Transverse colon (tissue), 4 donors: ENCODE data around the gene RNF144B.

Experiments used
- POLR2A ChIP-seq: fragments of 450-650 bp; IDR thresholded peaks from one replicate; pipeline ENCODE4 v1.6.1; 2016; ENCODE audit warnings: antibody characterized with exemption, mild to moderate bottlenecking, moderate library complexity
- POLR2AphosphoS5 ChIP-seq, 3 donors: sonication (generic); formaldehyde crosslinking; IDR thresholded peaks; one replicate each; pipeline ENCODE4 v1.6.1; 2016; ENCODE audit warnings: antibody characterized with exemption in 3 of 3
- TF ChIP-seq, protein P1 (sequence below), 5 experiments: fragments of 200-600 bp in 3 of 5; fragments of 450-650 bp in 2 of 5; sonication (generic) in 3 of 5; IDR thresholded peaks; 1 replicate in 2 of 5; 2 replicates in 3 of 5; pipeline ENCODE4 v1.5.1; 2016 to 2017; ENCODE audit warnings: antibody characterized with exemption in 5 of 5, inconsistent platforms in 3 of 5, mild to moderate bottlenecking in 2 of 5, moderate library complexity in 1 of 5

DNA sequence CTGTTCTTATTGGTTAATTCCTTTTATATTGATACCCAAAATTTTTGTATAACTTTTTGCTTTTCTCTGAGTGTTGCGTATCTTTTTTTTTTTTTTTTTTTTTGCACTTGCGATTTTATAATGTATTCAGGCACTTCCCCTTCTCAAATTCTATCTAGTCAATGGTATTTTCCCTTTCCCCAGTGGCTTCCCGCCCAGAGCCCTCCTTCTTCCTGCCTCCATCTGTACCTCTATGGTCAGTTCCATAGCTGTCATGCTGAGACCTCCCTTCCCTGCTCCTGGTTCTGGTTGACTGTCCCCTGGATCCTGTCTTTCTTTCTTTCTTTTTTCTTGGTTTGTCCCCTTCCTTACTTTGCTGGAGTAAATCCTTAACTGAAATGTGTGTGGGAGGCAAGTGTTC is 94.7 kb downstream of the RNF144B start:
- TF ChIP-seq, protein P1, sequence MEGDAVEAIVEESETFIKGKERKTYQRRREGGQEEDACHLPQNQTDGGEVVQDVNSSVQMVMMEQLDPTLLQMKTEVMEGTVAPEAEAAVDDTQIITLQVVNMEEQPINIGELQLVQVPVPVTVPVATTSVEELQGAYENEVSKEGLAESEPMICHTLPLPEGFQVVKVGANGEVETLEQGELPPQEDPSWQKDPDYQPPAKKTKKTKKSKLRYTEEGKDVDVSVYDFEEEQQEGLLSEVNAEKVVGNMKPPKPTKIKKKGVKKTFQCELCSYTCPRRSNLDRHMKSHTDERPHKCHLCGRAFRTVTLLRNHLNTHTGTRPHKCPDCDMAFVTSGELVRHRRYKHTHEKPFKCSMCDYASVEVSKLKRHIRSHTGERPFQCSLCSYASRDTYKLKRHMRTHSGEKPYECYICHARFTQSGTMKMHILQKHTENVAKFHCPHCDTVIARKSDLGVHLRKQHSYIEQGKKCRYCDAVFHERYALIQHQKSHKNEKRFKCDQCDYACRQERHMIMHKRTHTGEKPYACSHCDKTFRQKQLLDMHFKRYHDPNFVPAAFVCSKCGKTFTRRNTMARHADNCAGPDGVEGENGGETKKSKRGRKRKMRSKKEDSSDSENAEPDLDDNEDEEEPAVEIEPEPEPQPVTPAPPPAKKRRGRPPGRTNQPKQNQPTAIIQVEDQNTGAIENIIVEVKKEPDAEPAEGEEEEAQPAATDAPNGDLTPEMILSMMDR (IDR thresholded peaks at IDR 0.05): no peak
- TF ChIP-seq POLR2AphosphoS5 (IDR thresholded peaks at IDR 0.05) (no peak), POLR2A (no peak)
